ENCODE measurements around the gene ATG4D. TPM values are rescaled to one million over a fixed set of nuclear protein-coding genes. Genes with fewer than 3 reads are reported as not detected.
A peak's percentile ranks its signal among the peaks of the same experiment; 100 is the strongest.

The ATG4D gene
- total RNA-seq, 4 donors from 2014 or later = 4.4 to 22.1 (median 8.4) TPM

DNA sequence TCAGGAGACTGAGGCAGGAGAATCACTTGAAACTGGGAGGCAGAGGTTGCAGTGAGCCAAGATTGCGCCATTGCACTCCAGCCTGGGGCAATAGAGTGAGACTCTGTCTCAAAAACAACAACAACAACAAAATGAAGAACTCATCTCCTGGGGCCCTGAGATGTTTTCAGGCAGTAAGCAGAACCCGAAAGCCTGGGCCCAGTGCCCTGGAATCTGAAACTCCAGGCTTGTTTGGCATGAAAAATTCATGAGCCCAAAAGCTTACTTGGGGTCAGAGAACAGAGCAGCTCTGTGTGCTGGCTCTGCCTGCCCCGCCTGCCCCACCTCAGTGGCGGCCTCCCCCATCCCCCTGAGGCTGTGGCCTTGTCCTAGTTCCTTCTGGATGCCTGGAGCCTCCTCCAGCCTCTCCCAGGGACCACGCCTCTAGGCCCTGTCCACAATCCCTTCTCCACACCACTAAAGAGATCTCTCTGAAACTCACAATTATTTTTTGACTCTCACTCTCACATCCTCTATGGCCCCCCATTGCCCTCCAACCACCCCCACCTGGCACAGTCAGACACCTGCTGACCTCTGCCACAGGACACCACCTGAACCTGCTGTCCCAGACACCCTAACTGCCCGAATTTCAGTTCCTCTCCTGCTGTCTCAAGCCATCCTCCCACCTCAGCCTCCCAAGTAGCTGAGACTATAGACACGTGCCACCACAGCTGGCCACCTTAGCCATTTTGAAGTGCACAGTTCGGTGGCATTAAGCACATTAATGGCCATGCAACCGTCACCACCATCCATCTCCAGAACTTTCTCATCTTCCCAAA is 50.3 kb downstream of the ATG4D start:
- Histone ChIP-seq H3K36me3 (no peaks in the 10 kb centered on the region), H3K4me1 (no peaks in the 10 kb centered on the region), H3K27me3 (no peaks in the 10 kb centered on the region), H3K9me3 (no peaks in the 10 kb centered on the region), H3K4me3 (no peak overlapping the region), H3K27ac (no peak overlapping the region)
- TF ChIP-seq POLR2A (IDR thresholded peaks at IDR 0.05) = no peak
- intact Hi-C loops (cut with DNase I; ENCODE audit: low total_unique reads) = no loop called here
- no peak for DNase-seq

DNA sequence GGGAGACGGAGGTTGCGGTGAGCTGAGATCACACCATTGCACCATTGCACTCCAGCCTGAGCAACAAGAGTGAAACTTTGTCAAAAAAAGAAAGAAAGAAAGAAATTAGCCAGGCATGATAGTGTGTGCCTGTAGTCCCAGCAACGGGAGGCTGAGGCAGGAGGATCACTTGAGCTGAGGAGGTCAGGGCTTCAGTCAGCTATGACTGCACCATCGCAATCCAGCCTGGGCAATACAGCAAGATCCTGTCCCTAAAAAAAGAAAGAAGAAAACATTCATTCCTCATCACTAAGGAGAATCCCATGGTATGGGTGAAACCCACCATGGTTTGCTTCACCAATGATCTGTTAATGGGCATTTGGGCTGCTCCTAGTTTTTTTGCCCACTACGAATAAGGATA is 56.4 kb downstream of the ATG4D start:
- H3K9me3 ChIP-seq = no peaks in the 10 kb centered on the region
- H3K36me3 ChIP-seq = no peaks in the 10 kb centered on the region
- H3K4me3 ChIP-seq = no peak overlapping the region
- H3K27me3 ChIP-seq = no peaks in the 10 kb centered on the region
- DNase-seq = no peak
- H3K27ac ChIP-seq = no peak overlapping the region
- H3K4me1 ChIP-seq = peaks cover 0 to 5% of the 10 kb centered on the region in 2 donors
- no peak for TF ChIP-seq POLR2A (IDR thresholded peaks at IDR 0.05)
- TF ChIP-seq, protein P1, sequence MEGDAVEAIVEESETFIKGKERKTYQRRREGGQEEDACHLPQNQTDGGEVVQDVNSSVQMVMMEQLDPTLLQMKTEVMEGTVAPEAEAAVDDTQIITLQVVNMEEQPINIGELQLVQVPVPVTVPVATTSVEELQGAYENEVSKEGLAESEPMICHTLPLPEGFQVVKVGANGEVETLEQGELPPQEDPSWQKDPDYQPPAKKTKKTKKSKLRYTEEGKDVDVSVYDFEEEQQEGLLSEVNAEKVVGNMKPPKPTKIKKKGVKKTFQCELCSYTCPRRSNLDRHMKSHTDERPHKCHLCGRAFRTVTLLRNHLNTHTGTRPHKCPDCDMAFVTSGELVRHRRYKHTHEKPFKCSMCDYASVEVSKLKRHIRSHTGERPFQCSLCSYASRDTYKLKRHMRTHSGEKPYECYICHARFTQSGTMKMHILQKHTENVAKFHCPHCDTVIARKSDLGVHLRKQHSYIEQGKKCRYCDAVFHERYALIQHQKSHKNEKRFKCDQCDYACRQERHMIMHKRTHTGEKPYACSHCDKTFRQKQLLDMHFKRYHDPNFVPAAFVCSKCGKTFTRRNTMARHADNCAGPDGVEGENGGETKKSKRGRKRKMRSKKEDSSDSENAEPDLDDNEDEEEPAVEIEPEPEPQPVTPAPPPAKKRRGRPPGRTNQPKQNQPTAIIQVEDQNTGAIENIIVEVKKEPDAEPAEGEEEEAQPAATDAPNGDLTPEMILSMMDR (IDR thresholded peaks at IDR 0.05) = no peak
- intact Hi-C loops (cut with DNase I; ENCODE audit: low total_unique reads) = no loop called here

DNA sequence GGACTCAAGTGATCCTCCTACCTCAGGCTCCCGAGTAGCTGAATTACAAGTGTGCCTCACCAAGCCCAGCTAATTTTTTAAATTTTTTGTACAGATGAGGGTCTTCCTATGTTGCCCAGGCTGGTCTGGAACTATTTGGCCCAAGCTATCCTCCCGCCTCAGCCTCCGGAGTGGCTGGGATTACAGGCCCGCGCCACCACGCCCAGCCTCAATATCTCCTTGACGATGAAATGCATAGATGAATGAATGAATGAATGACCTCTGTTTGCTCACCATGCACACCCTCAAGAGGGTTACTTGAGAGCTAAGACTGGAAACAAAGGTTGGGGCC is 58.3 kb downstream of the ATG4D start:
- Histone ChIP-seq H3K27me3 (no peaks in the 10 kb centered on the region), H3K36me3 (no peaks in the 10 kb centered on the region), H3K4me3 (peak overlapping the region in 1 of 2 donors; percentile 91), H3K4me1 (peaks cover 0 to 5% of the 10 kb centered on the region in 2 donors), H3K9me3 (no peaks in the 10 kb centered on the region), H3K27ac (no peak overlapping the region)
- intact Hi-C loops (cut with DNase I; ENCODE audit: low total_unique reads) = no loop called here
- no peak for TF ChIP-seq POLR2A (IDR thresholded peaks at IDR 0.05)
- TF ChIP-seq, protein P1 (IDR thresholded peaks at IDR 0.05) = no peak
- DNase-seq = no peak

DNA sequence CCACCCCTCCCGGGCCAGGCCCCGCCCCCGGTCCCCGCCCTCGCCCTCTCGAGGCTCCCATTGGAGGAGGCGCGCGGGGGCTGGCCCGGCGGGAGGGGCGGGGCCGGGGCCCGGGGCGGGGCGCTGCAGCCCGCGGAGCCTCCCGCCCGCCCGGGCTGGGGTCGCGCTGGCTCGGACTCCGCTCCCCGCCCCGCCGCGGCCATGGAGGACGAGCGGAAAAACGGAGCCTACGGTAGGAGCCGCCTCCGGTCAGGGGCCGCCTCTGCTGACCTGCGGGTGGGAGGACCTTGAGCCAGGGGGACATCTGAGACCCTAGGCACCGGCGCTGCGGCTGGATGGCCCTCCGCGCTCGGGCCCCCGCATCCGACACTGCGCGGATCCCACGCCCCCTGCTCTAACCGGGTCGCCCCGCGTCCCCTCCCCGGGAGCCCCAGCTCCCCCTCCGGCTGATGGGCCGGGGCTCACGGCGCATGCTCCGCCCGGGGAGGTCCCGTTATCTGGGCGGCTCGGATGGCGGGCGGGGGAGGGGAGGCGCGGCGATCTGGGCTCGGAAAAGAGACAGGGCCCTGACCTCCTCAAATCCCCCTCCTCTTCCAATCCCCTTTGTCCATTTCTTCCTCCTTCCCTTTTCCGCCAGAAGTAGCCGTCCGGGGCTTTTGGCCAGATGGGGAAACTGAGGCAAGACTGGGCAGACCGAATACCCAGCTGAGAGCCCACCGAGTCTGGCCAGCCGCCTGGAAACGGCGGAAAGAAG is 58.8 kb downstream of the ATG4D start:
- H3K9me3 ChIP-seq = no peaks in the 10 kb centered on the region
- TF ChIP-seq, protein P1 (IDR thresholded peaks at IDR 0.05) = no peak
- peak; percentile 46 to 66 for TF ChIP-seq POLR2A (IDR thresholded peaks at IDR 0.05)
- H3K36me3 ChIP-seq = no peaks in the 10 kb centered on the region
- intact Hi-C loops (cut with DNase I; ENCODE audit: low total_unique reads) = no loop called here
- peak overlapping the region; percentile 87 to 91 for H3K4me3 ChIP-seq
- H3K4me1 ChIP-seq = peaks cover 0 to 5% of the 10 kb centered on the region in 2 donors
- no peaks in the 10 kb centered on the region for H3K27me3 ChIP-seq
- DNase-seq = peak; percentile 81 to 84
- H3K27ac ChIP-seq = peak overlapping the region; percentile 89 to 91

MicroRNA genes within 50 kb of the gene (microRNA counts, 767-probe panel; counts per million panel counts)
- microRNA hsa-miR-1238 = 0 counts per million in 2 donors

Small RNA genes within 50 kb of the gene (microRNA-seq; reads per million reads assigned to microRNA genes)
- gene MIR1238 (ENCODE audit: borderline microRNAs expressed, borderline replicate concordance) = not detected

Small RNA genes within 50 kb of the gene (small RNA-seq; reads per million reads assigned to genes)
- gene MIR1238 = not detected
- not detected for gene RNU7-140P

Other genes with a start within 250 kb of the ATG4D start
- 1 to 10 TPM in 2 of 4 donors, not detected in 2; 1.0 to 2.5 TPM for gene ZGLP1, start 234.1 kb upstream of the ATG4D start, total RNA-seq
- gene FDX2, start 227.9 kb upstream of the ATG4D start, total RNA-seq = 10 to 100 TPM in 1 of 4 donors, 1 to 10 TPM in 3; 1.5 to 12.7 (median 4.9) TPM
- 10 to 100 TPM in 3 of 4 donors, 1 to 10 TPM in 1; 7.4 to 42.4 (median 16.4) TPM for gene RAVER1, start 210.4 kb upstream of the ATG4D start, total RNA-seq
- 10 to 100 TPM in 1 of 4 donors, 1 to 10 TPM in 3; 3.0 to 65.3 (median 6.2) TPM for gene ICAM3, start 204.3 kb upstream of the ATG4D start, total RNA-seq
- 100 to 1,000 TPM in 1 of 4 donors, 10 to 100 TPM in 3; 22.0 to 112 (median 67.8) TPM for gene TYK2, start 163.3 kb upstream of the ATG4D start, total RNA-seq
- gene CDC37, start 140.4 kb upstream of the ATG4D start, total RNA-seq = 100 to 1,000 TPM in 2 of 4 donors, 10 to 100 TPM in 2; 41.5 to 163 (median 129) TPM
- gene PDE4A, start 123.4 kb upstream of the ATG4D start, total RNA-seq = 10 to 100 TPM in 1 of 4 donors, 1 to 10 TPM in 3; 3.2 to 10.6 (median 4.1) TPM
- 100 to 1,000 TPM in 1 of 4 donors, 10 to 100 TPM in 3; 39.7 to 127 (median 56.8) TPM for gene KEAP1, start 40.5 kb upstream of the ATG4D start, total RNA-seq
- 1 to 10 TPM in 2 of 4 donors, not detected in 2; 1.8 to 2.6 TPM for gene S1PR5, start 26.5 kb upstream of the ATG4D start, total RNA-seq
- 100 to 1,000 TPM in 1 of 4 donors, 10 to 100 TPM in 2, 1 to 10 TPM in 1; 9.0 to 152 (median 27.6) TPM for gene KRI1, start 22.1 kb downstream of the ATG4D start, total RNA-seq
- gene CDKN2D, start 25.1 kb downstream of the ATG4D start, total RNA-seq = 10 to 100 TPM in 1 of 4 donors, 1 to 10 TPM in 3; 7.7 to 14.6 (median 7.8) TPM
- gene AP1M2, start 43.4 kb downstream of the ATG4D start, total RNA-seq = 10 to 100 TPM in 2 of 4 donors, not detected in 2; 14.9 to 16.7 TPM
- gene SLC44A2, start 81.6 kb downstream of the ATG4D start, total RNA-seq = 100 to 1,000 TPM in 1 of 4 donors, 10 to 100 TPM in 3; 38.5 to 107 (median 65.8) TPM
- 100 to 1,000 TPM in 2 of 4 donors, 10 to 100 TPM in 2; 57.1 to 282 (median 138) TPM for gene ILF3, start 110.4 kb downstream of the ATG4D start, total RNA-seq
- 100 to 1,000 TPM in 1 of 4 donors, 10 to 100 TPM in 3; 35.0 to 311 (median 50.8) TPM for gene QTRT1, start 157.5 kb downstream of the ATG4D start, total RNA-seq
- gene DNM2, start 174.2 kb downstream of the ATG4D start, total RNA-seq = 100 to 1,000 TPM in 2 of 4 donors, 10 to 100 TPM in 2; 46.8 to 150 (median 86.0) TPM